Endothelial cell of umbilical vein (primary cell): ENCODE measurements around the gene USF1. TPM values are rescaled to one million over a fixed set of nuclear protein-coding genes. Genes with fewer than 3 reads are reported as not detected.
A peak's percentile ranks its signal among the peaks of the same experiment; 100 is the strongest.

Experiments used
- BruUV-seq: library from RNA; stranded (reverse); fragments of 400-500 nt; replicated peaks from 2 replicates; lab custom pipeline; 2021; lab: Mats Ljungman, UMichigan
- CTCF ChIA-PET: fragments of 300-600, 350-600 bp; sonication (Branson Sonifier 250); formaldehyde crosslinking; loops from one replicate; lab custom pipeline; 2021; ENCODE audit warnings: antibody characterized with exemption, inconsistent platforms; lab: Charles Lee
- POLR2A ChIA-PET: fragments of 300-600, 350-600 bp; sonication (Branson Sonifier 250); formaldehyde crosslinking; loops from one replicate; lab custom pipeline; 2021; ENCODE audit warnings: antibody characterized with exemption, inconsistent platforms; lab: Charles Lee
- DNase-seq: peaks from one replicate; pipeline ENCODE4 v3.0.0-alpha.2; 2011; ENCODE audit warnings: low read depth, low spot score
- FAIRE-seq: peaks from 2 replicates; lab custom pipeline; 2011; peaks lifted over from hg19 to GRCh38; lab: Jason Lieb, UNC
- H2AFZ ChIP-seq: 2 replicates; pipeline ENCODE4 v1.6.0; 2012; ENCODE audit warnings: low read depth, low read length, control low read depth, inconsistent platforms
- H3K27ac ChIP-seq: 2 replicates; pipeline ENCODE4 v1.5.1; 2011; ENCODE audit warnings: low read depth, mild to moderate bottlenecking, control low read depth, low read length, moderate library complexity; ENCODE audit not compliant: insufficient read depth
- H3K27me3 ChIP-seq, 2 experiments: 2 replicates each; pipeline versions ENCODE4 v1.6.0 to v1.6.1; 2011; ENCODE audit warnings: low read length in 2 of 2, mixed read lengths in 1 of 2; ENCODE audit not compliant: control insufficient read depth in 2 of 2, insufficient read depth in 2 of 2
- H3K36me3 ChIP-seq, 2 experiments: 2 replicates in 1 of 2; 3 replicates in 1 of 2; pipeline ENCODE4 v1.5.1; 2011; ENCODE audit warnings: low read length in 2 of 2, mild to moderate bottlenecking in 1 of 2, moderate library complexity in 1 of 2; ENCODE audit not compliant: control insufficient read depth in 2 of 2, insufficient read depth in 2 of 2; ENCODE audit errors: extremely low read depth in 1 of 2
- H3K4me1 ChIP-seq: 3 replicates; pipeline ENCODE4 v1.5.1; 2011; ENCODE audit warnings: mild to moderate bottlenecking, low read length; ENCODE audit not compliant: control insufficient read depth, insufficient read depth; ENCODE audit errors: extremely low read depth
- H3K4me2 ChIP-seq: 2 replicates; pipeline ENCODE4 v1.6.1; 2011; ENCODE audit warnings: low read length, control low read depth, mixed read lengths; ENCODE audit not compliant: insufficient read depth
- H3K4me3 ChIP-seq, 3 experiments: fragments of 200-600 bp in 1 of 3; sonication (generic), shearing (Covaris generic) in 1 of 3; replicated peaks in 1 of 3; 2 replicates each; pipeline ENCODE4 v1.5.1; 2011 to 2016; ENCODE audit warnings: control low read depth in 3 of 3, low read length in 3 of 3, mild to moderate bottlenecking in 2 of 3, inconsistent platforms in 1 of 3, low read depth in 1 of 3, moderate library complexity in 1 of 3; ENCODE audit not compliant: insufficient read depth in 1 of 3
- H3K79me2 ChIP-seq: 2 replicates; pipeline ENCODE4 v1.6.0; 2012; ENCODE audit warnings: low read length, inconsistent platforms; ENCODE audit not compliant: control insufficient read depth, insufficient read depth
- H3K9ac ChIP-seq: replicated peaks from 2 replicates; pipeline ENCODE3; 2011; ENCODE audit warnings: low read length, control low read depth; ENCODE audit not compliant: insufficient read depth; ENCODE audit errors: extremely low read depth
- H3K9me1 ChIP-seq: replicated peaks from 3 replicates; pipeline ENCODE4 v1.6.0; 2011; ENCODE audit warnings: mild to moderate bottlenecking, low read length; ENCODE audit not compliant: control insufficient read depth, insufficient read depth; ENCODE audit errors: extremely low read depth
- H3K9me3 ChIP-seq: replicated peaks from 2 replicates; pipeline ENCODE4 v1.5.1; 2012; ENCODE audit warnings: low read length, inconsistent platforms; ENCODE audit not compliant: control insufficient read depth, insufficient read depth
- H4K20me1 ChIP-seq: replicated peaks from 2 replicates; pipeline ENCODE3; 2011; ENCODE audit warnings: mild to moderate bottlenecking, low read length; ENCODE audit not compliant: control insufficient read depth, insufficient read depth; ENCODE audit errors: extremely low read depth
- CTCF ChIP-seq, 2 donors: IDR thresholded peaks; 1 replicate in 1 of 2; 2 replicates in 1 of 2; pipeline ENCODE4 v1.5.1; 2011; ENCODE audit warnings: low read length in 2 of 2, mild to moderate bottlenecking in 2 of 2, moderate library complexity in 2 of 2, control low read depth in 1 of 2, inconsistent platforms in 1 of 2, low read depth in 1 of 2; ENCODE audit not compliant: insufficient read depth in 1 of 2; ENCODE audit errors: extremely low read depth in 1 of 2
- EZH2 ChIP-seq: IDR thresholded peaks from 2 replicates; pipeline ENCODE4 v1.6.1; 2012; ENCODE audit warnings: borderline replicate concordance, low read depth, mild to moderate bottlenecking, moderate library complexity, low read length, inconsistent platforms; ENCODE audit not compliant: severe bottlenecking
- FOS ChIP-seq: IDR thresholded peaks from 2 replicates; pipeline ENCODE4 v1.6.1; 2011; ENCODE audit warnings: mild to moderate bottlenecking, low read length, moderate library complexity, borderline replicate concordance; ENCODE audit not compliant: insufficient read depth
- GATA2 ChIP-seq: IDR thresholded peaks from 2 replicates; pipeline ENCODE4 v1.7.0; 2011; ENCODE audit warnings: low read depth, mild to moderate bottlenecking, moderate library complexity, mixed read lengths, low read length; ENCODE audit not compliant: insufficient read length, insufficient read depth
- JUN ChIP-seq: IDR thresholded peaks from 2 replicates; pipeline ENCODE4 v1.6.1; 2011; ENCODE audit warnings: borderline replicate concordance, low read depth; ENCODE audit not compliant: insufficient read length, insufficient read depth
- MAX ChIP-seq: IDR thresholded peaks from 2 replicates; pipeline ENCODE4 v1.6.1; 2011; ENCODE audit not compliant: insufficient read depth, insufficient read length
- MYC ChIP-seq: IDR thresholded peaks from one replicate; pipeline ENCODE4 v1.6.1; 2011; ENCODE audit warnings: mild to moderate bottlenecking, low read depth, low read length
- POLR2A ChIP-seq: IDR thresholded peaks from 2 replicates; pipeline ENCODE4 v1.6.1; 2012; ENCODE audit warnings: low read depth, mild to moderate bottlenecking, control low read depth, low read length
- POLR2AphosphoS5 ChIP-seq: IDR thresholded peaks from 2 replicates; pipeline ENCODE4 v1.6.1; 2012; ENCODE audit warnings: low read depth, mild to moderate bottlenecking, control low read depth, low read length, moderate library complexity; ENCODE audit not compliant: insufficient read depth
- dilution Hi-C: fragments of 300-500 bp; cut with MboI; formaldehyde crosslinking; loops from one replicate; pipeline ENCODE4 v1.15.0; 2019; ENCODE audit warnings: low sequenced_read_pairs; ENCODE audit not compliant: extremely low pct_ligation_motif_present
- intact Hi-C: fragments of 100-400 bp; cut with micrococcal nuclease; formaldehyde crosslinking; loops from one replicate; pipeline ENCODE4 v1.10.0; 2022
- polyA plus RNA-seq, 4 experiments: library from polyadenylated mRNA; depleted of rRNA in 3 of 4; stranded (reverse) in 3 of 4; unstranded in 1 of 4; fragments of >200 nt; gene quantifications; 2 replicates each; pipeline versions ENCODE4 v1.2.1 to v1.2.3, GENCODE V29; 2011 to 2012; ENCODE audit warnings: missing spikeins in 1 of 4
- total RNA-seq: library from RNA; stranded (reverse); gene quantifications from 2 replicates; pipeline ENCODE4 v1.2.3, GENCODE V29; 2021

USF1 gene
- total and polyA plus RNA-seq, 2 donors (not counting 3 experiments of a cell fraction or from before 2014, with no cell fraction given), result 53.4 to 56.7 TPM

GRCh38 chr1:161044535-161044907, 1.3 kb downstream of the USF1 start:
- Histone ChIP-seq H3K9me1 (no peaks in the 10 kb centered on the region), H3K4me3 (peak overlapping the region; percentile 66 to 82 (median 66)), H3K27ac (peak overlapping the region; percentile 94), H3K4me1 (peaks cover 10% of the 10 kb centered on the region), H3K4me2 (peak overlapping the region; percentile 89), H3K36me3 (peaks cover 12 to 25% of the 10 kb centered on the region in 2 experiments), H4K20me1 (no peaks in the 10 kb centered on the region), H3K27me3 (no peaks in the 10 kb centered on the region), H3K9ac (peak overlapping the region; percentile 91), H3K9me3 (no peaks in the 10 kb centered on the region), H3K79me2 (peaks cover 12% of the 10 kb centered on the region), H2AFZ (no peak overlapping the region)
- FAIRE-seq (no peak), DNase-seq (no peak)
- POLR2A ChIA-PET, result interaction anchor here (0.7 to 1.8 kb wide), 2 partner anchors 24 to 87 kb away, joined by 4 to 7 read pairs; partner anchors contain the start of gene F11R
- dilution Hi-C loops, result no loop called here
- no TSS peak for BruUV-seq
- intact Hi-C loops, result loop anchor here (2.0 kb wide), 1 partner anchor 94 kb away; no protein-coding TSS in a partner anchor
- CTCF ChIA-PET, result interaction anchor here (1.2 to 11.0 kb wide), 7 partner anchors 23 to 96 kb away, joined by 3 to 181 read pairs (median 6); partner anchors contain the start of gene KLHDC9
- TF ChIP-seq JUN, result no peak
- no peak for TF ChIP-seq GATA2
- TF ChIP-seq FOS, result no peak
- TF ChIP-seq CTCF (IDR thresholded peaks at IDR 0.05; ENCODE audit: extremely low read depth in 1 of 2, insufficient read depth in 1 of 2, low read depth in 1 of 2, low read length in 2 of 2), result no peak
- TF ChIP-seq POLR2AphosphoS5, result no peak
- TF ChIP-seq POLR2A, result no peak
- TF ChIP-seq MYC, result no peak
- no peak for TF ChIP-seq EZH2
- TF ChIP-seq MAX, result no peak
